COLO668 (cell line): ENCODE measurements around the gene CLEC10A.
"Not testable (repeated sequence)": the region's sequence is repeated elsewhere in the genome, so short reads cannot be mapped to it uniquely, and the experiment has no call there.

Experiments used
- DNase-seq: peaks from one replicate; lab custom pipeline; 2025; ENCODE audit not compliant: unreplicated experiment; lab: John Stamatoyannopoulos, UW

The CLEC10A gene

DNA sequence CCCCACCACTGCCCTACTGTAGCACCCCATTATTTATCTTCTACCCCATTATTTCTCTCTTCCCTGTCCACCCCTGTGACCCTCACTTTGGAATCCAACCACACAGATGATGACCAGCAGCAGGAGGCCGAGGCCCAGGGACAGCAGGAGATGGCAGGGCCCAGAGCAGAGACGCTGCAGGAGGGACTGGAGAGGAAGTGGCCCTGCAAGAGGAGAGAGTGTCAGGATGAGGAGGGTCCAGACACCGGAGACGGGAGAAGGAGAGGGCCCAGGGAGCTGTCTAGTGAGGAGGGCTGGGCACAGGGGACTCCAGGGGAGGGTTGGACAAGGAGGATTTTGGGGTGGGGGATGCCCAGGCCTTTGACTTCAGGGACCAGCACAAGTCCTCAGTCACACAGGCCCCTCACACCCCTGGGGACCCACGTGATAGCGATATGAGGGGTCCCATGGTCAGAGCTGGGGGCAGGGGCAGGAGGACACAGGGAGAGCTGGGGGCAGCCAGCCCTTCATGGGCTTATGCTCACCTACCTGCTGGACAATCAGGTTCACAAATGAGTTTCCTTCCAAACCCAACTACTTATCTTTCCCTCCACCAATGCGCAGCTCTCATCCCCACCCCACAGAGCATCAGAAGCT is 2.0 kb downstream of the CLEC10A start:
- DNase-seq: no peak

DNA sequence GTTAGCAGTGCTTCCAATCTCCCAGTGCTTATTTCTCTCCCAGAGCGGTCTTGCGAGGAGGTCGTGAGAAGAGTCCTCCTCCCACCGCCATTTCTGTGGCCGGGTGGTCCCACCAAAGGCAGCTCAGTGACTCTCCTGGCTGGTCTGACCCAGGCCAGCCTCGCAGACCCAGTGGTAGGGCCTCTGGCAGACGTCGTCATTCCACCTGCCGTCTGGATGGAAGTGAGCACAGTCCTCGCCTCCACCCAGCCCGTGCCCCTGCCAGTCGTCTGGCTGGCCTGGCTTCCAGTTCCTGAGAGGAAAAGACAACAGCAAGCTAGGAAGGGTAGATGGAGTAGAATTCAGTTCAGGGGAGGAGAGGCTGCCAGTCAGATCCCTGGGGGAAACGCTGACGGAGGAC is 5.1 kb downstream of the CLEC10A start:
- DNase-seq: no peak

DNA sequence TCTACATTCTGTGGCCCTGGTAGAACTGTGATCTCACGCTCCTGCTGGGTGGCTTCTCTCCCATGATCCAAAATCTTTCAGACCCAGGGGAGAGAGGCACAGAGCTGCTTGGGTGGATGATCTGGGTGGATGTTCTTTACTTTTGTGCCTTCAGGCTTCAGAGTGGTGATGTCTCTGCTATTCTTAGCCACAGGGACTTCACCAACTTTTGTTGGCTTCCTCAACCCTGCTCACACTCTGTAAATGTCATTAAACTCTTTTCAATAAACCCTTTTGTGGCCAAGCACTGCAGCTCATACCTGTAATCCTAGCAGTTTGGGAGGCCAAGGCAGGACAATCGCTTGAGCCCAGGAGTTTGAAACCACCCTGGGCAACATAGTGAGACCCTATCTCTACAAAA is 7.6 kb downstream of the CLEC10A start:
- no peak for DNase-seq

DNA sequence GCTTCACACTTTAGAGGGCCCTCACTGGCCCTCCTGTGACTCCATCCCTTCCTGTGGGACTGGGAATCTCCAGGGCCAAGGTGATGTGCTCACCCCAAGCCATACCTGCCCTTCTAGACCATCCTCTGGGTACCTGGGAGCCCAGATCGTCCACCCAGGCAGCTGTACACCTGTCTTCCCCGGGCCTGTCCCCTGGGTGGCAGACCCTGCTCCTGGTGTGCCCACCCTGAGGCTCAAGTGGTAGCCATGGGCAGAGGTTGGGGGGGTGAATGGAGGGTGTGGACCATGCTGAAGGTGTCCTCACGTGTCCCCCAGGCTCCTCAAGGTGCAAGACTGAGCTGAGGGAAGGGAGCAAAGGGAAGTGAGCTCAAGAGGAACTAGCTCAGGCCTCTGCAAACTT is 9.3 kb downstream of the CLEC10A start:
- DNase-seq: no peak

DNA sequence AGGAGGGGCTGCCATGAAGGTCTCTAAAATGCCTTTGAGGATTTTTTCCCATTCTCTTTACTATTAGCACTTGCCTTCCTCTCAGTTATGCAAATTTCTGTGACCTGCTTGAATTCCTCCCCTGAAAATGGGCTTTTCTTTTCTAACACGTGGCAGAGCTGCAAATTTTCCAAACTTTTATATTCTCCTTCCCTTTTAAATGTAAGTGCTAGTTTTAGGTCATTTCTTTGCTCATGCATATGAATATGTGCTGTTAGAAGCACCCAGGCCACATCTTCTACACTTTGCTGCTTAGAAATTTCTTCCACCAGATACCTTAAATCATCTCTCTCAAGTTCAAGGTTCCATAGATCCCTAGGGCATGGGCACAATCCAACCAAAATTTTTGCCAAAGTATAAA is 11.8 kb downstream of the CLEC10A start:
- DNase-seq: no peak

DNA sequence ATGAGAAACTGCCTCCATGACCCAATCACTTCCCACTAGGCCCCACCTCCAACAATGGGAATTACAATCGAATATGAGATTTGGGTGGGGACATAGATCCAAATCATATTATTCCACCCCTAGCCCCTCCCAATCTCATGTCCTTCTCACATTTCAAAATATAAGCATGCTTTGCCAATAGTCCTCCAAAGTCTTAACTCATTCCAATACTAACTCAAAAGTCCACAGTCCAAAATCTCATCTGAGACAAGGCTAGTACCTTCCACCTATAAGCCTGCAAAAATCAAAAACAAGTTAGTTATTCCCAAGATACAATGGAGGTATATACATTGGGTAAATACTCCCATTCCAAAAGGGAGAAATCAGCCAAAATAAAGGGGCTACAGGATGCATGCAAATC is 12.9 kb downstream of the CLEC10A start:
- no peak for DNase-seq

DNA sequence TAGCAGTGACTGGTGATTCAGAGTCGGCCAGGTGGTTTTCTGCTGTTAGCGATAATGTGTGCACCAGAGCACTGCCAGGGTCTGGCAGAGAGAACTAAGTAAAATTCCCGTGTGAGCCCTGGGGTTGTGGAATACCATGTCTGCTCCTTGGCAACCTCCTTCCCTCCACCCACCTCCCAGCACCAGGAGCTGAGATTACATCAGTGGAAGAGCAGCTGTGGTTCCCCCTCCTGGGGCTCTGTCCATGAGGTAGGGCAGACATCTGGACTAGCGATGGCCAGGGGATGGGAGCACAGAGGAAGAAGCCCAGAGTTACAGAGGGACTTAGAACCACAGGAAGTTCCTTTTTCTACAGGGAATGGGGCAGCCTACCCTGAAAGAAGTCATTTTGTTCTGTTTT is 15.8 kb downstream of the CLEC10A start:
- no peak for DNase-seq

DNA sequence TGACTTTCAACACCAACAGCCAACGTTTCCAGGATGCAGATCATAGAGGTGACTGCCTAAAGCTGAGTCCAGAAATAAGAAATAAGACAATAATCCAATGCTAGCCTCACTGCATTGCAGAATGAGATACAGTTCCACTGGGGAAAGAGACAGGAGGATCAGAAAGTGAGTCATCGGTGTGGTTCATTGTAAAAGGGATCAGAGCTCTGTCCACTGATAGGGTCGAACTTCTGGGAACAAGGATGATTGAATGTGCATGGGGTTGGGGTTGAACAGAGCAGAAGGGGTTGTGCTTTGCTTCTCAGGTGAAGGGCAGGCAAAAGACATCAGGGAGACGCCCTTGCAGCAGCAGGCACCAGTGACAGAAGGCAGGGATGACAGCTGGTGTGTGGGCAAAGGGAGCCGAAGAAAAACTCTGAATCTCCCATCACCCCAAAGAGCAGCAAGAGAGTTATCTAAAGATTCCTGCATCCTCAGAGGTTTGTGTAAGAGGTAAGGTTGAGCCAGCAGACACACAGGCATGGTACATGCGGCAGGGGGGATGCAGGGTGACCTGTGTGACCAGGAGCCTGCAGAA is 16.4 kb downstream of the CLEC10A start:
- no peak for DNase-seq

DNA sequence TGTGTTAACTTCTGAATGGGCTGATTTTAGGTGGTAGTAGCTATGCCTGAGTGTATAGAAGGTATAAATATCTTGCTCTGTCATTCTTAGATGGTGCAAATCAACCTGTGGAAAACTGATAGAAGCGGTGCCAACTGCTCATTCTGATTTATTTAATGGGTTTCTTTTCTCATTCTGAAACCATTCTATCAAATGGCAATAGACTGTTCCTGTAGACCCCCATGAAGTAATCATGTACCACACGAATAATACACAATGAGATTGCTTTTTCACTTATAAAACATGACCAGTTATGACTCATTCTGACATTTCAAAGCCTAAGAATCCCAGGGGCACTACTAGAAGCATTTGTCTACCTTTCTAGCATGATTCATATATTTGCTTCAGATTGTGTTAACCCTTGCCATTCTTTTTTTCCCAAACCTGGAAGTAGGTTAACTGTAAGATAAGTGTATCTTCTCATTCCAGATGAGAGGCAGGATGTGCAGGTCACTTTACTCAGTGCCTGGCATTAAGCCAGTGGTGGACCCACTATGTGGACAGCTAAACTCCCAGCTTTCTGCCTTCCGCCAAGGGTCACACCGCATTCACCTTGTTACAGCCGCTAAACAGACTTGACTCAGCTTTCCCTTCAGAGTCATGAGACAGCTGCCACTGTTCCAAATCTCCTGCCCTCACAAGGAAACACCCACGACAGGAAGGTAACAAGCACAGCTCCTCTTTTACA is 19.7 kb downstream of the CLEC10A start:
- no peak for DNase-seq

DNA sequence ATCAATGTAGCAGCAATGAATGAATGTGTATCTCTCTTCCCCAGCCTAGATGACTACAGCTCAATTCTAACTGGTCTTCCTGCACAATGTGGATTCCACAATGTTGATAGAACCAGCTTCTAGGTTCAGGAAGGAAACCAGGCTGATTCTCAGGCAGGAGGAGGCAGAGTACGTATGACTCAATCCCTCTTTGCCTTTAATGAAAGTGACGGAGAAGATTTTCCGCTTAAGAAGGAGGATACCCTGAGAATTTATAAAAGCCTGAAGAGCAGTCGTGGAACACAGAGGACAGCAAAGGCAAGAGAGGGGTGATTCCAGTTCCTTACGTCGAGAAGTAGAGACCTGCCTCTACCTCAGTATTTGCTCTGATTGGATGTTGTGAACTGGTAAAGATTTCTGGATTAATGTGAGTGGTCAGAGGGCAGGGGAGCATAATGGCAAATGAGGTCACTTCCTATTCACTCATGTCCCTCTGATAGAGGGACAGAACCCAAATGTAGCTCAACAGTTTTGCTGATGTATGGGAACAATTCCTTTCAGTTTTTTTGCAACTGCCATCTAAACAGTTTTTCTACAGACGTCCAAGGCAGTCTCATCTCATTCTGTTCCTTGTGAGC is 21.1 kb downstream of the CLEC10A start:
- DNase-seq: no peak

DNA sequence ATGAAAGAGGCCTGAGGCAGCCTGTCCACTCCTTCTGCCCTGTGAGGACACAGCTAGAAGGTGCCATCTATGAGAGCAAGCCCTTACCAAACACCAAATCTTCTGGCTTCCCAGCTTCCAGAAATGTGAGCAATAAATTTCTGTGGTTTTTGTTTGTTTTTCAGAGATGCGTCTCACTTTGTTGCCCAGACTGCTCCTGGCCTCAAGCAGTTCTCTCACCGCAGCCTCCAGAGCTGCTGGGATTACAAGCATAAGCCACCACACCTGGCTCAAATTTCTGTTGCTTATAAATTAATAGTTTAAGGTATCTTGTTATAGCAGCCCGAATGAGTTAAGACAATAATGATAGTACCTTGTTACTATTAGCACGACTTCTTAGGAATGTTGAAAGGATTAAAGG is 23.7 kb downstream of the CLEC10A start:
- no peak for DNase-seq

DNA sequence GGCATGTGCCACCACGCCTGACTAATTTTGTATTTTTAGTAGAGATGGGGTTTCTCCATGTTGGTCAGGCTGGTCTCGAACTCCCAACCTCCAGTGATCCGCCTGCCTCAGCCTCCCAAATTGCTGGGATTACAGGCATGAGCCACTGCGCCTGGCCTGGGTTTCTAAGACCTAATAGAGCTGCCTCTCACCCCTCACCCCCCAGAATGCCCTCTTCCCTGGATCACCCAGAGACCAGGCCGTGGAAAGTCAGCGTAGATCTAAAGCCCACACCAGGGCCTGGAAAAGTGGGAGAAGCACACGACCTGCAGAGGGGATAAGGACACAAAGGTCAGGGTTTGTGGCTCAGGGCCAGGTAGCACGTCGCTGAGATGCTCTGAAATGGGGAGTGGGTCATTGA is 29.5 kb downstream of the CLEC10A start:
- not testable (repeated sequence) for DNase-seq

DNA sequence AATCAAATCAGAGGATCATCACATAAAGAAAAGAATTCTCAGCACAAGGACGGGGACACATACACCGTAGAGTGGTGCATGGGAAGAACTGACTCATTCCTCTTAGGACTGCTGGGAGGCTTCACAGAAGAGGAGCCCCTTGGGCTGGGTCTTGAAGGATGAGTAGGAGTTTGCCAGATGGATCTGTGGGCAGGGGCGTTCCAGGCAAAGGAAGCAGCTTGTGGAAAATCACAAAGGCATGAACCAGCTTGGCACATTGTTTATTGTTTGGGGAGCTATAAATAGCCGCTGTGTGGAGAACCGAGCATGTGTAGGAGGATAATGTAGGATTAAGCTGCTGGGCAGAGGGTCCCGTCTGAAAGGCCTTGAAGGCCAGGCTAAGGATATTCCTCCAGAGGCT is 31.1 kb downstream of the CLEC10A start:
- DNase-seq: no peak

DNA sequence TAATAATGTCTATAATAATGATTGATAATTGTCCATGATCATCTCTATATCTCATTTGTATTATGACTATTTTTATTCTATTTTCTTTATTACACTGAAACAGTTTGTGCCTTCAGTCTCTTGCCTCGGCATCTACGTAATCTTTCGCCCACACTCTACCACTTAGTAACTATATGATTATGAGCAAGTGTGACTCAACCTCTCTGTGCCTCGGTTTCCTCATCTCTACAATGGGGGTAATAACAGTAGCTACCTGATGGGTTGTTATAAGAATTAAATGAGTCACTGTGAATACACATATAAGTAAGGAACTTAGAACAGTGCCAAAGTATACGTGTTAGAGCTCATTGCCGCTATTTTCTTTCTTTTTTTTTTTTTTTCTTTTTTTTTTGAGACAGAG is 32.5 kb downstream of the CLEC10A start:
- no peak for DNase-seq

DNA sequence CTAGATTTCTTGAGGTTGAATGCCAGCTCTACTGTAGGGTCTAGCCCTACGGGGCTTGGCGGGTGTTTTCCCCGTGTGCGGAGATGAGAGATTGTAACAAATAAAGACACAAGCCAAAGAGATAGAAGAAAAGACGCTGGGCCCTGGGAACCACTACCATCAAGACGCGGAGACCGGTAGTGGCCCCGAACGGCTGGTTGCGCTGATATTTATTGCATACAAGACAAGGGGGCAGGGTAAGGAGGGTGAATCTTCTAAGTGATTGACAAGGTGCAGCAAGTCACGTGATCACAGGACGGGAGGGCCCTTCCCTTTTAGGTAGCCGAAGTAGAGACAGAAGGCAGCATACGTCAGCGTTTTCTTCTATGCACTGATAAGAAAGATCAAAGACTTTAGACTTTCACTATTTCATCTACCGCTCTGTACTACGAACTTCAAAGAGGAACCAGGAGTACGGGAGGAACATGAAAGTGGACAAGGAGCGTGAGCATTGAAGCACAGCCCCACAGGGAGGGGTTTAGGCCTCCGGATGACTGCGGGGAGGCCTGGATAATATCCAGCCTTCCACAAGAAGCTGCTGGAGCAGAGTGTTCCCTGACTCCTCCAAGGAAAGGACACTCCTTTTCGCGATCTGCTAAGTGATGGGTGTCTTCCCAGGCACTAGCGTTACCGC is 33.2 kb downstream of the CLEC10A start:
- not testable (repeated sequence) for DNase-seq

DNA sequence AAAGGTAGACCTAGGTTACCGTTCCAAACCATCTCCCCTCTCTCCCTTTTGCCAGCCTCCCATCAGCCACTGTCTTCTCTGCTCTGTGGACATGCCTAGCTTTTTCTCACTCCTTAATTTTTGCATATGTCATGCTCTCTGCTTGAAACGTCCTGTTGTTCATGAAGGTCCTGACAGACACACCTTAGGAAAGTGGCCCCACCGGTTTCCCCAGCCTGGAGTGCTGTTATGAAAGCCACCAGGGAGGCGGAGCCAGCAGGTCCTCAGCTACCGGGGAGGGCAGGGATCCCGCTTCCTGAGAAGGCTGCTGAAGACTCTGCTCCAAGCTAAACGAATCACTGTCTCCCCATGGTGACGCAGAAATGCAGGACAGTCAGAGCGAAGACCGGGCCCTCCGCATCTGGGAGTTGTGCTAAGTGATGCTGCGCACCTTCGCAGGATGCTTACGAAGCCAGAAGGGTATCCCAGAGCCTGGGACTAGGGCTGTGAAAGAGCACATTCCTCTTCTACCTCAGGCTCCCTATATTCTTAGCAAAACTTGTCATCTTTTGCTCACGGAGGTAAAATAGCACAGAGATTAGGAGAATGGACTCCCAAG is 33.8 kb downstream of the CLEC10A start:
- peak; percentile 69 for DNase-seq

DNA sequence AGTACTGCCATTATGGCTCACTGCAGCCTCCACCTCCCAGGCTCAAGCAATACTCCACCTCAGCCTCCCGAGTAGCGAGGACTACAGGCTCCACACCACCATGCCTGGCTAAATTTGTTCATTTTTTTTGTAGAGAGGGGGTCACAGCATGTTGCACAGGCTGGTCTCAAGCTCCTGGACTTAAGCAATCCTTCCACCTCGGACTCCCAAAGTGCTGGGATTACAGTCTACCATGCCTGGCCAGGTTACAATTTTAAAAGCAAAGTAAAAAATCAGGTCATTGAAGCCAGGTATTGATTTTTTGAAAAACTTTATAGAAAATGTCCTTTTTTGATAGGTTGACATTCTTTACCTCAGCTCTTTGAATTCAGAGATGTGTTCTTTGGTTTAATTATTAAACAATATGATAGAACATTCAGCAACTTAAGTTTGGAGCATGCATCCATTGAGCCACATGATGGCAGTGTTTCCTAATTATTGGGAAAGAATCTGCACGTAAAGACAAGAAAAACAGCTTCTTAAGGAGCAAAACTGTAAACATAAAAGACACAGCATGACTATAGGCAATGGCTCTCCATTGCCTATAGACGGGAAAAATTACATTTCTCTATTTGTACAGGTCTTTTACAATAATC is 34.4 kb downstream of the CLEC10A start:
- DNase-seq: peak; percentile 25

DNA sequence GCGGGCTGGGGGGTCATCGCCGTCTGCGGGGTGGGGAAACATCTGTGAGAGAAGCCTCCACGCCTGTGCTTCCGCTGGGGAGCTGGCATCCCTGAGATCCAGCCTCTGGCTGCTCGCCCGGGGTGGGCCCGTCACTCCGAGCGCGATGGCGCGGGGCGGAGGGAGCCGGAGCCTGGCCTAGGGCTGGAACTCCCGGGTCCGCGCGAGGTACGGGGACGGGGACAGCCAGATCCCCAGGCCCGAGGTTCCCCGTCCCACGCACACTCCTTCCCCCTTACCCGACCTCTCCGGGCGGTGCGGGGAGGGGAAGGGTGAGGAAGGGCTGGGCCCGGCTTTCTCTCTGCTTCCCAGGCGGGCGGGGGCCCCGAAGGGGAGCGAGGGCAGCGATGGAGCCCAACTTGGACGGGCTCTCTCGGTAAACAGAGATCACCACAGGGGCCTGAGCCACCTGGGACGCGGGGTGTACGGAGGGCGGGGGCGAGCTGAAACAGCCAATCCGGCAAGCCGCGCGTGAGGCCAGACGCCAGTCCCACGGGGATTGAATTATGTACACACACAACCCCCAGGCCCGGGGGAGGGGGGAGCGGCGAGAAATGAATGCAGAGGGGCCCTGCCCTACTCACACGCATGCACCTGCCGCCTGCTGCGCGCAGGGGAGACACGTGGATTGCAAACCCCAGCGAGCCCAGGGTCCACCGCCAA is 36.4 kb downstream of the CLEC10A start, which contains the start of gene SLC16A11:
SLC16A11 (minus strand) TSS at position 596 of the 702 bp plus-strand sequence; CDS start at position 17, 579 bp downstream.
- DNase-seq: peak; percentile 88

DNA sequence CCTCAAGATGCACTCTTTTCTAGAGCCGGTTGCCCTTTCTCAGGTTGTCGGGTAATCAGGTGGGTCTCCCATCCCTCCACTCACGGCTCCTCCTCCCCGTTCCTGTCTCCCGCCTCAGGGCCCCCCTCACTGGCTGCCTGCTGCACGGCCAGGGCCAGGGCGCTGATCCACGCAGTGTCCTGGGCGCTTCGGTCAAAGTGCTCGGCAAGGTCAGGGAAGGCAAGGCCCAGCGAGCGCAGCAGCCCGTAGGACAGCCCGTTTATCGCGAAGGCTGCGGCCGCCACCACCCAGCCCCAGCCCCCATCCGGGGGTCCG is 36.9 kb downstream of the CLEC10A start:
- DNase-seq: peak; percentile 23
